ENCODE results near the gene RNPEPL1.
"Not testable (repeated sequence)": the region's sequence is repeated elsewhere in the genome, so short reads cannot be mapped to it uniquely, and the experiment has no call there.

RNPEPL1 gene, protein sequence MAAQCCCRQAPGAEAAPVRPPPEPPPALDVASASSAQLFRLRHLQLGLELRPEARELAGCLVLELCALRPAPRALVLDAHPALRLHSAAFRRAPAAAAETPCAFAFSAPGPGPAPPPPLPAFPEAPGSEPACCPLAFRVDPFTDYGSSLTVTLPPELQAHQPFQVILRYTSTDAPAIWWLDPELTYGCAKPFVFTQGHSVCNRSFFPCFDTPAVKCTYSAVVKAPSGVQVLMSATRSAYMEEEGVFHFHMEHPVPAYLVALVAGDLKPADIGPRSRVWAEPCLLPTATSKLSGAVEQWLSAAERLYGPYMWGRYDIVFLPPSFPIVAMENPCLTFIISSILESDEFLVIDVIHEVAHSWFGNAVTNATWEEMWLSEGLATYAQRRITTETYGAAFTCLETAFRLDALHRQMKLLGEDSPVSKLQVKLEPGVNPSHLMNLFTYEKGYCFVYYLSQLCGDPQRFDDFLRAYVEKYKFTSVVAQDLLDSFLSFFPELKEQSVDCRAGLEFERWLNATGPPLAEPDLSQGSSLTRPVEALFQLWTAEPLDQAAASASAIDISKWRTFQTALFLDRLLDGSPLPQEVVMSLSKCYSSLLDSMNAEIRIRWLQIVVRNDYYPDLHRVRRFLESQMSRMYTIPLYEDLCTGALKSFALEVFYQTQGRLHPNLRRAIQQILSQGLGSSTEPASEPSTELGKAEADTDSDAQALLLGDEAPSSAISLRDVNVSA

DNA sequence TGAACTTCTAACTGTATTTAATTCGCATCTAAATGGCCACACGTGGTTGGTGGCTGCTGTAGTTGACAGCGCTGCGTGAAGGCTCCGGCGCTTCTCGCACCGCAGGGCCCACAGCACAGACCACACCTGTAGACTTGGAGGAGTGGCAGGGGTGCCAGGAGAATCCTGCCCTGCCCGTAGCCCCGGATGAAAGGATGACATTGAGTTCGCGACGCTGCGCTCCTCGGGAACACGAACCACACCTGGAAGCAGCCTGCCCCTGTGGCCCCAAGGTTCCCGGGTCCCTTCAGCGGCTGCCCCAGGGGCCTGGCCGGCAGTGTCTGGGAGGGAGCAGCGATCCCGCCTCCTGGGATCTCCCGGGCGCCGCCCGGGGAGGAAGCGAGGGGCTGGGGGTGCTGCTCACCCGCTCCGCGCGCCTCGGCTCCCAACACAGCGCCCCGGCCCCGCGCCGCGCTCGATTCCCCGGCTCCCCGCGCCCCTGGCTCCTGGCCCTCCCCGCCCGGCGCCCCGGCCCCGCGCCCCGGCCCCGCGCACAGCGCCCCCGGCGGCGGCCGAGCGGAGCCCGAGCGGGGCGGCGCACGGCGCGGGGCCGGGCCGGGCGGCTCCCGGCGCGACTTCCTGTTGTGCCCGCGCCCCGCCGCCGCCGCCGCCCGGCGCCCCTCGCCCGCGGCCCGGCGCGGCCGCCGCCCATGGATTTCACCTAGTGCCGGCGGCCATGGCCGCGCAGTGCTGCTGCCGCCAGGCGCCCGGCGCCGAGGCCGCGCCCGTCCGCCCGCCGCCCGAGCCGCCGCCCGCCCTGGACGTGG is at the start of gene RNPEPL1:
Gene RNPEPL1 (plus strand): TSS at position 613 of the 806 bp plus-strand sequence. CDS start 103 bp downstream, at position 716.
- DNase-seq (ENCODE audit: low spot score) = no peak
- no peak for FAIRE-seq

DNA sequence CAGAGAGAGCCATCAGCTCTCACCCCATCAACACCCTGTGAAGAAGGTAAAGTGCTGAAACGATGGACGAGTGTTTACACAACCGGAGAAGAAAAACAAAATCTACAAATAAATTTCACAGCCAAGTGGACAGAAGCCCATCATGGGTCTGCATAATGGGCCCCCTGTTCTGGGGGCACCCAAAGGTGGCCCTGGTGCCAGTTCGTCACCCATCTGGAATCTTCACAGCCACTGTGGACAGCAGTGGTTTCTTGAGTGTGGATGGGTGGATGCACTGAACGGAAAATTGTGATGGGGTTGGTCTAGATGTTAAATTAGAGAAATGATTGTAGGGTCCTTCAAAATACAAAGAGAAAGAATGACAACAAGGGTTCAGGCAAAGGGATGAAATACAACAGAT is 49.3 kb upstream of the RNPEPL1 start:
- no peak for DNase-seq (ENCODE audit: low spot score)
- FAIRE-seq = no peak

DNA sequence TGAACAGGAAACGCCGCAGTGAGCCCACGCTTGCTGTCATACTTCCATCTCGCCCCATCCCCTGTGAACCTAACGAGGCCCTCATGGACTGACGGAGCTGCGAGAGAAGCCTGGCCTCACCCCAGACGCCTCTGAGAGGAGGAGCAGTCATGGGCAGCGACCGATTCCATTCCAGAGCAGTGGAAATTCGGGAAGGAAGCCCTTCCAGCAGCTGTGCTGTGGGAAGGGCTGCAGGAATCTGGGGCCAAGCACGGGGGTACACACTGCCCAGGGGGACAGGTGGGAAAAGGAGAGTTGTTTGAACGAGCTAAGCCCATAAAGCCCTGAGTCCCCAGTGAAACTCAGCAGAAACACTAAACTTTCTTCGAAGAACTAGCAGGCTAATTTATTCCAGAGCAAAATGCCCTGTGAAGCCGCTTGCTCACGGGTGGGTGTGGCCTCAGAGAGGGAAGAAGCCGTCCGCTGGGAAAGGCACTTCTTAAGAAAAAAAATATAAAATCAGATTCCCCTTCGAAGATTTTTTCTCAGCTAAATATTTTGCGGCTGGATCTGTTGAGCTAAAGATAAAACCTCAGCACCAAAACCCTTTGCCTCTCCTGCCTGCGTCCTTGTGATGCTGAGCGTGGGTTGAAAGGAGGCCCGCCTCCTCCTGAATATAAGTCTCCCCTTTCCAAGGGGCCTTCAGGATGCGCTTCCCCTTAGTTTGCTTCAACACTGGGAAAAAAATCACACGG is 48.7 kb upstream of the RNPEPL1 start:
- FAIRE-seq (no peak), DNase-seq (ENCODE audit: low spot score) (no peak)

DNA sequence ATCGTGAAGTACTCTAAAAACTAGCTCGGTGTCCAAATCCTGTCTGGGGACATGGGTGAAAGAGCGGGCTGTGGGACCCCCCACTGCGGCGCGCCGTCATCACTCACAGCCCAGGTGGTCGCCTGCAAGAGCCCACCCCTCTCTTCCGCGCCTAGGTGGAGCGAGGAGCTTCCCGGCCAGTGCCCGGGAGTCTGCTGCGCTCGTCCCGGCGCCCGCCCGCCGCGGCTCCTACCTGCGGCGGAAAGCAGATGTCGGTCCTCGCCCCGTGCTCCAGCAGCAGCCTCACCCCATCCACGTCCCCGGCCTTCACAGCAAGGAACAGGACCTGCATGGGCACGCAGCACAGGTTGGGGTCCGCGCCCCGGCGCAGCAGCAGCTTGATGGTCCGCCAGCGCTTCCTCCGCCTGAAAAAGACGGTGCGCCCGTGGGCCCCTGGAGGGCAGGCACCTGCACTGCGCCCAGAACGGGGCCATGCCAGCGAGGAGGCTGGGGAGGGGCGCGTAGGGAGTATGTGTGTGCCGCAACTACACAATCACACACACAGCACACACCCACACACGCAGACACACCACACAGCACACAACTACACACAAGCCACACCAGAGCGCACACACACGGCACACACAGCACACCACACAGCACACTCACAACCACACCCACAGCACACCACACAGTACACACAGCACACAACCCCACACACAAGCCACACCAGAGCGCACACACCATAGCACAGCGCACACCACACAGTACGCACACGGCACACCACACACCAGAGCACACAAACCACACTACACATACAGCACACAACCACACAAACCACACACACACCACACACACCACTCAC is 47.9 kb upstream of the RNPEPL1 start:
- FAIRE-seq (no peak), DNase-seq (ENCODE audit: low spot score) (no peak)

DNA sequence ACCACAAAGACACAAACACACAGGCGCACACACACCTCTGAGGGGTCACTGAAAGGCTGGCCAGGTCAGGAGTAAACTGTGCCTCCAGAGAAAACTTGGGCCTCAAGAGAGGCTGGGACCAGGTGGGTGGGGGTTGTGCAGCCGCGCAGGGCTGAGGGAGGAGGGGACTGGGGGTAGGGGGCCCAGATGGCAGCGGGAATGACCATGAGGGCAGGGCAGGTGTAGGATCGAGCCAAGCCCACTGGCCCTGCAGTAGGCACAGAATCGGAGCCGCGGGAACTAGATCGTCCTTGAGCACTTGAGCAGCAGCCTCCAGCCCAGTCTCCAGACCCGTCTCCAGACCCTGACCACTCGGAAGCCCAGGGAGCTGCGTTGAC is 47.3 kb upstream of the RNPEPL1 start:
- FAIRE-seq (no peak), DNase-seq (ENCODE audit: low spot score) (no peak)

DNA sequence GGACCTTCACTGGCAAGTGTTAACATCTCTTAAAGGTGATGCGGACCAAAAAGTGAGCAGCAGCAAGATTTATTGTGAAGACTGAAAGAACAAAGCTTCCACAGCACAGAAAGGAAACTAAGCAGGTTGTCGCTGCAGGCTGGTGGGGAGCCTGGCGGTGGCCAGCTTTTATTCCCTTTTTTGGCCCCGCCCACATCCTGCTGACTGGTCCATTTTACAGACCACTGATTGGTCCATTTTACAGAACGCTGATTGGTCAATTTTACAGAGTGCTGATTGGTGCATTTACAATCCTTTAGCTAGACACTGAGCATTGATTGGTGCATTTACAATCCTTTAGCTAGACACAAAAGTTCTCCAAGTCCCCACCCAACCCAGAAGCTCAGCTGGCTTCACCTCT is 46.4 kb upstream of the RNPEPL1 start:
- not testable (repeated sequence) for FAIRE-seq; DNase-seq (ENCODE audit: low spot score)

DNA sequence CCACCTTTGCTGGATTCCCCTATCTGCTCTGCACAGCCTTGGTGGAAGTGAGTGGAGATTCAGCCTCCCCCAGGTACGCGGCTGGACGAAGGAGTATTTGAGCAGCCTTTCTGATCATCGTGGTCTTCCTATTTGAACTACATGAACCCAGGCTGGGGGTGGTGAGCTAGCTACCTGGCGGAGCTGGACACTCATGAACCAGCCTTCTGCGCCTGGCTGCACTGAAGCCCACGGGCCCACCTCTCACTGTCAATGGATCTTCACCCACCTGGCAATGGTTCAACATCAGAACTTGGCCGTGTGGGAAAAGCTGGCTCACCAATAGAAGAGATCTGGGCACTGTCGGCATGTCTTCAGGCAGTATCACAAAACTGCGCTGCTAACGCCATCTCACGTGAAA is 45.9 kb upstream of the RNPEPL1 start:
- DNase-seq (ENCODE audit: low spot score) (no peak), FAIRE-seq (no peak)

DNA sequence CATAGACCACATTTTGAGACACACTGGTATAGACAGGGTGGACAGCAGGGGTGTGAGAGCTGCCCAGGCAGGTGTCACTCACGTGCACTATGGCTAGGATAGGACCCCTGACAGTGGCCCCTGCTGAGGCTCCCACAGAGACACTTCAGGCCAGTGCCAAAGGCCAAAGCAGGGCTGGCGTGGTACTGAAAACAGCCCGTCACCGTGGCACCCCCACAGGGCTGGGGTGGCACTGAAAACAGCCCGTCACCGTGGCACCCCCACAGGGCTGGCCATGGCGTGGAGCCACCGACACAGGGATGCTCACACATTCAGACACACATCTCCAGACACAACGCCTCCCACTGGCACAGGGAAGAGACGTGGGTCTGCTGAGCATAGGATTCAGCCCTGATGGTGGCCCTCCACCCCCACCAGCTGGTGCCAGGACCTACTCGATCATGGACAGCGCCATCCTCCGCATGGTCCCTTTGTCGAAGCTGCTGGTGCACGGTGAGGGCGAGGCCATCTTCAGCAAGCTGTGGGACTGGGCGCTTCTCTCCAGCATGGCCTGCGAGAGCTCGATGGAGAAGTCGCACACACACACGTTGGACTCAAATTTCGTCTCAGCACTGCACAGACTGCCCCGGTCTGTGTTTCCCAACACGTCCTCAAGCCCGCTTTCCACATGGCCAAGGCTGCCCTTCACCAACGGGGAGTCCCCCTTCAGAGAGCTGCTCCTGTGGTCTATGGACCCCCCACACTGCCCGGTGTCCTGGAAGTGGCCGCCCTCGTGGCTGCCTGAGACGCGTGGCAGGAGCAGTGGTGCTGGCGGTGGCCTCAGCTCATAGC is 44.6 kb upstream of the RNPEPL1 start:
- DNase-seq (ENCODE audit: low spot score) (no peak), FAIRE-seq (no peak)

DNA sequence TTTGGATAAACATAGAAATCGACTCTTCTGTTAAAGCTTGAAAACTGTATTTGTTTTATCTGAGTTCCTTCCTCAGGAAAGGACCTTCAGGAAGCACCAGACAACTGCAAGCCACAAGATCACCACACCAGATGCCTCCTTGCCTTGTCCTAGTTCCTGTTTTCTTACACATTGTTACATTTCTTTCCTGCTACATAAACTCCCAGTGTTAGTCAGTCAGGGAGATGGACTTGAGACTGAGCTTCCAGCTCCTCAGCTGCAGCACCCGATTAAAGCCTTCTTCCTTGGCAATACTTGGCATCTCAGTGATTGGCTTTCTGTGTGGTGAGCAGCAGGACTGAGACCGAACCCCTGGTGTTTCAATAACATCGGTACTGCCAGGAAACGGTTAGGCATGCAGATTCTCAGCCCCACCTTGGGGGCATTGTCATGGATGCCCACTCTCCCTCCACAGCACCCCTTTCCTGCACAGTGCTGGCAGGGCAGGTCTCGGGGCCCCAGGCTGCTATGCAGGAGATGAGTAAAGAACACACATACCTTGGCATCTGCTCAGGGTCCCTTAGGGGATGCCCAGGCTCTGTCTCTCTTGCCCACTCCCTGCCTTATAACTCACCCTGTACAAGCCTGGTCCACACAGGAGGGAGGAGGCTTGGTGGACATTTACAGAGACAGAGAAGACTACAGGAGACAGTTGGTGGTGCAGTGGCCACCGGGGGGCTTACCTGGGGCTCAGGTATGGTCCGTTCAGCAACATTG is 43.1 kb upstream of the RNPEPL1 start:
- FAIRE-seq (no peak), DNase-seq (ENCODE audit: low spot score) (no peak)

DNA sequence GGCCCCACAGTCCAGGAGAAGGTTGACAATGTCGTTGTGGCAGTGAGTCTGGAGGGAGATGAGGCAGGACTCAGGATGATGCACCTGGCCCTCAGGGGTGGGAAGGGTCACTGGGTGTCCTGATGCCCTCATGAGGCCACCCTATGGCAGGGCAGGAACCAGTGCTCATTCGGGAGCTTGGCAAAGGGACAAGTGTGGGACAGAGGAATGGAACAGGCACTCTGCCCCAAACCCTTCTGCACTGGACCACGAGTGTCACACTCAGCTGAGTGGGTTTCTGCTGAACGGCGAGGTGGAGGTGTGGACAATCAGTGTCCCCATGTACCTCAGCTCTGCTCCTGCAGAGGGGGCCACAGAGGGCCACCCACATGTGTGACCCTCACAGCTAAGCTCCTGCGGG is 42.5 kb upstream of the RNPEPL1 start:
- DNase-seq (ENCODE audit: low spot score) (no peak), FAIRE-seq (no peak)

DNA sequence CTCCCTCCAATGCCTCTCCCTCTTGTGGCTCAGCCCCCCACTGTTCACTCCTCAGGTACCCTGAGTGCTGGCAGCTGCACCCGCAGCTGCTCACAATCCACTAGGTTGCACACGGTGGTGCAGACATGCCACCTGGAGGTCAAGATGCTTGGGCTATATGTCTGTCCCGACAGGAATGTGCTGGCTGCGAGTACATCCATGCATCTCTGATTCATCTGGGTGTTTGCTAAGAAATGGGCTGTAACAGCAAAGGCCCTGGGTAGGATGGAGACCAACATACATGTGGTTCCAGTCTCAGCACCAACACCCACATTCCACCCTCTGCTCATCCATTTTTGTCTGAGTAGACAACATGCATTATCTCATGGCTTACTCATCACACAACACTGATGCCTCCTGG is 41.8 kb upstream of the RNPEPL1 start:
- DNase-seq (ENCODE audit: low spot score) = no peak
- no peak for FAIRE-seq

DNA sequence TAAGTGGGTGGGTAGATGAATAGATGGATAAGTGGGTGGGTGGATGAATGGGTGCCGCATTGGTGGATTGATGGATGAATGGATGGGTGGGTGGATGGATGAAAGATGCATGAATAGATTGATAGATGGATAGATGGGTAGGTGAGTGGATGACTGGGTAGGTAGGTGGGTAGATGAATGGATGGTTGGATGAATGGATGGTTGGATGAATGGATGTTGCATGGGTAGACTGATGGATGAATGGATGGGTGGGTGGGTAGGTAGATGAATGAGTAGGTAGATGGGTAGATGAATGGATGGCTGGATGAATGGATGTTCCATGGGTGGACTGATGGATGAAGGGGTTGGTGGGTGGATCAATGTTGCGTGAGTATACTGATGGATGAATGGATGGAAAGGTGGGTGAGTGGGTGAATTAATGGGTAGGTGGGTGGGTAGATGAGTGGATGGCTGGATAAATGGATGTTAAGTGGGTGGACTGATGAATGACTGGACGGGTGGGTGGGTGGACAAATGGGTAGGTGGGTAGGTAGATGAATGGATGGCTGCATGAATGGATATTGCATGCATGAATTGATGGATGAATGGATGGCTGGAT is 41.0 kb upstream of the RNPEPL1 start:
- DNase-seq (ENCODE audit: low spot score) (no peak), FAIRE-seq (no peak)

DNA sequence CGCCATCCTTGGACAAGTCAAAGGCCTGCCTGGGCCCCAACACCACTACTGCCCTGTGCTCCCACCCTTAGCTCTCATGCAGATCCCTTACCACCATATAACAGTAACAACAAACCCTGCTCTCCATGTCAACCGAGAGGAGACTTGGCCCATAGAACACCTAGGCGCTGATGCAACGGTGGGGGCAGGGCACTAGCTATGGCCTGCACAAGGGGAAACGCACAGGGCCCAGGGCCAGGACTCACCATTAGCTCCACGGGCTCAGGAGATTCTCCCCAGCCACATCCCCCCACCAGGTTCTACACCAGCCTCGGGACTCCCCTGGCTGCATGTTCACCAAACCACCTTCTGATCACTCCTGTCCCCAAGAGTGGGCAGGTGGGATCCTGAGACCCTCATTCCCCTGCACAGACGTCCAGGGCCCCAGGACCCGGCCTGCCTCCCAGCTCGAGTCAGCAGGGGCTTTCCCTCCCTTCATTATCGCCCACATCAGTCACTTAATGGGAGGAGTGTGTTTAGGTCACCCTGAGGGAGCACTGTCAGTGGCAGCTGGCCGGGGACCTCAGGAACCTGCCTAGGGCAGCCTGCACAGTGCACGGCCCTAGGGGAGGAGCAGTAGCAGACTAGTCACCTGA is 39.8 kb upstream of the RNPEPL1 start:
- DNase-seq (ENCODE audit: low spot score) (no peak), FAIRE-seq (no peak)

DNA sequence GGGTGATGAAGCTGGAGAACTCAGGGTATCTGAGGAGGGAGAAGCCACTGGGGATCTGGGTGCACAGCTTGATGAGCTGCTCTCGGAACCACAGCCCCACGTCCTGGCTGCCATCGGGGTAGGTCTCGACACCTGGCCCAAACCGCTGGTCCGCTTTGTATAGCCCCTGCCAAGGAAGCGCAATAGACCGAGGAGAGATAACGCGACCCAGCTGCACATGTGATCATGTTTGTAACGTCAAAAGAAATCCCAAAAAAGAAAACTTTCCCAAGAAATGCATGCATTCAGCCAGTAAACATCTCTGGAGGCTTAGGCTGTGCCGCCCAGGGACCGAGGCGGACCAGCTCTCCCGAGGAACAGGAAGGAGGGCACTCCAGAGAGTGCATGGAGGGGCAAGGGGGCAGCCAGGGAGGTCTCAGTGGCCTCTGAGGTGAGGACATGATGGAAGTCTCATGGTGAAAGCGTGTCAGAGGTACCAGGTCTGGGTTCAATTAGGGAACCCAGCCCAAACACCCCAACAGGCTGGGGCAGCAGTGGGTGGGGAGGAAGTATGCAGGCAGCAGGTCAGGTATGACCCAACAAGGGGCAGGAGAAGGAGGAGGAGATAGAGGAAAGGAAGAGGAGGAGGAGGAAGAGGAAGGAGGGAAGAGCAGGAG is 38.8 kb upstream of the RNPEPL1 start:
- DNase-seq (ENCODE audit: low spot score) = no peak
- FAIRE-seq = no peak

DNA sequence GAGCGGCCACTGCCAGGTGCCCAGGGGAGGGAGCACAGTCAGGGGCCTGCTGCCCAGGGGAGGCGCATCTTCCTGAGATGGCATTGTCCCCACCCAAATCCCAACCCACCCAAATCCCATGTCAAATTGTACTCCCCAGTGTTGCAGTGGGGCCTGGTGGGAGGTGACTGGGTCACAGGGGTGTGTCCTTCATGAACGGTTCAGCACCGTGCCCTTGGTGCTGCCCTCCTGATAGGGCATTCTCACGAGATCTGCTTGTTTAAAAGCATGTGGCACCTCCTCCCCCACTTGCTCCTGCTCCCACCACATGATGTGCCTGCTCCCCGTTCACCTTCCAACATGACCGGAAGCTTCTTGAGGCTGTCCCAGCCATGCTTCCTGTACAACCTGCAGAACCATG is 38.1 kb upstream of the RNPEPL1 start:
- DNase-seq (ENCODE audit: low spot score) = no peak

DNA sequence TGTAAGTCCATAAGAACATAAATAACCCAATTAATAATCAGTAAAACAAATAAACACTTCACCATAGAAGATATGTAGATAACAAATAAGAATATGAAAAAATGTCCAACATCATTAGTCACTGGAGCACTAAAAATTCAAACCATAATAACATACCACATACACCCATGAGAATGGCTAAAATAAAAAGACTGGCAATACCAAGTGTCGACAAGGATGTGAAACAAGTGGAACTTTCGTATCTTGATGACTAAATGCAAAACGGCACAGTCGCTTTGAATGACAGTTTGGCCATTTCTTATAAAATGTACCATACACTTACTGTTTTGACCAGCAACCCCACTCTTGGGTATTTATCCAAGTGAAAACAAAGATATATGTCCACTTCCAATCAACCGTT is 37.2 kb upstream of the RNPEPL1 start:
- FAIRE-seq (no peak), DNase-seq (ENCODE audit: low spot score) (no peak)

More for the DNA sequence above, 38.1 kb upstream of the RNPEPL1 start:
- FAIRE-seq = no peak

DNA sequence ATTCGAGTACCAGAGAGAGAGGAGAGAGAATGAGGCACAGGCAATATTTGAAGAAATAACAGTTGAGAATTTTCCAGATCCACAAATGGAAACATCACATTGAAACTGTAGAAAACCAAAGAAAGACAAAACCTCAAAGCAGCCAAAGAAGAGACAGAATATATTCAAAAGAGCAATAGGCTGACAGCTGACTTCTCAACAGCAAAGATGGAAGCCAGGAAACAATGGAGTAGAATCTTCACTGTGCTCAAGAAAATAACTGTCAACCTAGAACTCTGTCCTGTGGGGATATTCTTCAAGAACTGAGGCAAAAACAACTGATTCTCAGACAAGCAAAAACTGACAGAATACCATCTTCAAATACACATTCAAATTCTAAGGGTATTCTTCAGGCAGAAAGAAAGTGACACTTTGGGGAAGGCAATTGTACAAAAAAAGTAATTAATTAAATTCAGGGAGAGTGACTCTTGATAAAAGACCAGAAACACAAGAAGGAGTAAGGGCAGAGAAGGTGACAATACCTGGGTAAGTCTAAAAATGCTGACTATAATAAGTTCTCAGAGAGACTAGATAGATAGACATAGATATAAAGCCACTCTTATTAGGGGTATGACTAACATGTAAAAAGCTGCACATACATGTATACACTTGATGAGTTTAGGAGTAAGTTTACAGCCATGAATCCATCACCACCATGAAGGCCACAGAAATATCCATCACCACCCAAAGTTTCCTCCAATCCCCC is 36.1 kb upstream of the RNPEPL1 start:
- FAIRE-seq = no peak
- no peak for DNase-seq (ENCODE audit: low spot score)

All from RCC 7860 (cell line).